Measurements from ENCODE around the gene PAPPA2.
A peak's percentile ranks its signal among the peaks of the same experiment; 100 is the strongest.

Gene PAPPA2

DNA sequence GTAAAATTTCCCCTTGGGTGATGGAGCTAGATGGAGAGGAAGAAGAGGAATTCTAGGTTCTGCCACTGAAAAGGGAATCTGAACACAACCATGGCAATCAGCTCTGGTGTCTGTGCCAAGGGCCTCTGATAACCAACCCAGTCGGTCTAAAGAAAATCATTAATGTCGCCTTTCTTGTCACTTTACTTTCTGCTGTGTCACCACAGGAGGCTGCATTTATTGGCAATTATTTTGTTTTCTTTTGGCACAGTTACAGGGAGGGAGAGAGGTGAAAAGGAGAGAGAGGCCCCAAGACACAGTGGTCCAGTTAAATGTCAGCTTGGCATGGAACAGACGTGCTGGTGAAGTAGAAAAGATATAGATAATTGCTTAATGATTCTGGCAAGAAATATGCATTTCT lies 414.6 kb downstream of the PAPPA2 start:
- no peak for DNase-seq

DNA sequence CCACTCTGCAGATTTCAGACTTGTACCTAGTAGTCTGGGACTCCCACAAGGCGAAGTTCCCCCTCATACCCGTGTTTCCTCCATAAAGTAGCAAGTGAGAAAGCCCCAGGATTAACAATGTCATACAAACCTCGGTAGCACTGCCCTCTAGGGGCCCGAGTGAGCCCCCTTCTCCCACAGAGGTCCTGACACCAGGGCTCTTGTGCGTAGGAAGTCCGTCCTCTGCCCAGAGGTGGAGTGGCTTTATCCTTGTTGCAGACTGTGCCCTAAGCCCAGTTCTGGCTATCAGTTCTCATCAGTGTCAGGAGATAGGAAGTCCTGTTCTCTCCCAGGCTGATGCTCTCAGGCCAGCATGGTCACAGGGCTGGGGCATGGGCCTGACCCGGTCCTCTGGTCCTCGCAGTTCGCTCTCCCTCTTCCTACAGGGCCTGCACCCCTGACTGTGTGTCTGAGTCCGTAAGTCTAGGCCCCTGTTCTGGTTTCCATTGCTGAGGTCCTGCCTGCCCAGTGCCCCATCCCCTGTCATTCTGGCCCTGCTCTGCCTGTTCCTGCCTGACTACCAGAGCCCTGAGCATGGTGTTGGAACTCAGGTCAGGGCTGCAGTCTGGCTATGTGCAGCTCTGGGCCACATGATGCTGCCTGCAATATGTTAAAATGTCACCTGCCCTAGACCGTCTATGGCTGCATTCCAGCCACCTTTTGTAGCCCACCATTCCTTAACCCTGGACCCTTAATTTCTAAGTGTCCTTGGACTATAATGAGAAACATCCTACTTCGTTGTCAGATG lies 416.0 kb downstream of the PAPPA2 start:
- DNase-seq: no peak

DNA sequence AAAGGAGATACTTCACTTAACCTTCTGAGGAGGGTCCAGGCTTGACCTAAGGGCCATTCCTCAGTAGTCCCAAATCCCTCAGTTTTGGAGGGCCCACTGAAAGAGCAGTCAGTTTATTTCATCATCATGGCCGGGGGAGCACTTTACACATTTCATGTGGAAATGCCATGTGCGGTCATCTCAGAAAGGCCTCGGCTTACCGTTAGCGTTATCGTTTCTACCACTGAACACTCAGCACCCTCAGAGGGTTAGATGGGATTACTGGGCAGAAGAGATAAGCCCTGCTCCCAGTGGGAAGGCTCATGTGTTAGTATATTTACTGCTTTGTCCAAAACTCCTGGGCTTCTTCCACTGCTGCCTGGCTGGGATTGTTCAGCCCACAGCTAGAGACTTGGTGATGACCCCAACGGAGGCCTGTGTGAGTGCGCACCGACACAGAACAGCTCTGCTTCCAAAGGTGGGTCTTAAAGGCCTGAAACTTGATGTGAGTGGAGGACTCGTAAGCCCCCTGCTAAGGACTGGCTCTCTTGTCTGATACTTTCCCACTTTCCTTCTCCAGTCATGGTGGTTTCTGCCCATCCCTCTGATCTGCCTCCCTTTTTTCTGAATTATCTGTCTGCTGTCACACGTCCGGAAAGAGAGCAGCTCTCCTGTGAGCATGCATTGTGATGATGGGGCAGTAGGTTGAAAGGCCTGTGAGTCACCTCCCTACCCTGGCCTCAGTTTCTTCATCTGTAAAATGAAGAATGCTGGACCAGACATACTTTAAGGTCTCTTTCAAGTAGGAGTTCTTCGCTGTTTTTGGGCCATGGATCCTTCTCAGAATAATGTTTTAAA lies 417.0 kb downstream of the PAPPA2 start:
- no peak for DNase-seq

DNA sequence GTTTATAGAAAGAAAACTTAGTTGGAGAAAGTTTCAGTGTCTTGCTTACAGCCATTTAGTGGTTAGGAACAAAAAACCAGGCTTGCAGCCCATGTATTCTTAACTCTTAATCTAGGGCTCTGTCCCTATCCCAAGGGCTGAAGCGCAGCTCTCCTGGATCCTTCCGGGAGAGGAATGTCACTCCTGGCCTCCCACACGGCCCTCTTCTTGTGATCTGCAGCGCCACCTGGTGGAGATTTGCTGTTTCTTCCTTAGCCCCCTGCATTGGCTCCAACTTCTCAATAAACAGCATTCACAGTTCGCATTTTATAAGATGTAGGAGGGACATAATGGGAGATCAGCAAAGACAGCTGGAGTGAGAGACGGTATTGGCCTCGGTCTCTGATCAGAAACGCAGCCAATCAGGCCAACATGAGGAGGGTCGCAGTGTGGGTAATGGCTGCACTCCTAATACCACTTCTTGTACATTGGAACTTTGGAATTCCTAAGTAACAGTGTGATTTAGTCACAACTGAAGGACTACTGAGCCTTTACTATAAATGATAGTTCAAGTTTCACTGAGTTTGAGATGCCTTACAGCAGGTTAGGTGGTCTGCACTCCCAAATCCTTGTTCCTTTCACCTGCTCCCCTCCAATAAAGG lies 418.1 kb downstream of the PAPPA2 start:
- DNase-seq: peak; percentile 45

DNA sequence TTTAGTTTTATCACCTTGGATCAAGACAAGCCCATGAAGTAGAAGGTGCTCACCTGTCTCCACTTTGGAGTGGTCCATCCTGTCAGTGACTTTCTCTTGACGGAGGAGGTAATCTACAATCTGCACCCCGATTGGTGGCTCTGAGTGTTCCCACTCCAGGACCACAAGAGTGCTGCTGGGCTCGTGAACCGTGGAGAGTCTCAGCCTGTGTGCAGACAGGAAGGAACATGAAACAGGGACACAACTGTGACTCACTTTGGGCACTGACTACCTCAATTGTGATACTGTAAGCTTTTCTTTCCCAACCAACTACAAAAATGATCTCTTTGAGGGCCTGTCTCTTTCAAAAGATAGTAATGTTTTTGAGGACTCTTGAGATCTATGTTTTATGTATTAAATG lies 421.3 kb downstream of the PAPPA2 start:
- DNase-seq: no peak

DNA sequence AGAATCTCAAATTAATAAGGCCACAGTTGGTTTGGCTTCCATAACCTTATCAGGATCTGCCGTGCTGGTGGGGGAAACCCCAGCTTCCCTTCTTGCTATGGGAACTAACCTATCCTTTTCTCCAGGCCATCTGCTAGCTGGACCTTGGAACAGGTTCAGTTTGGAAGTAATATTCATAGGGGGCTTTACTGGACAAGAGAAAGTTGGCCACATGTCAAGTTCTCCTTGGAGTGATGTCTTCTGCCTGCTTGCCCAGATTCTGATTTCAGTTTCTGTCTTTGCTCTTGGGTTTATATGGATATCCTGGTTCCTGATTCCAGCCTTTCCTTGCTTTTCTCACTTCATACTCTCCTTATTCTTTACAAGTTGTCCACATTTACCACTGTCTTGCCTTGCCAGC lies 421.9 kb downstream of the PAPPA2 start:
- no peak for DNase-seq

DNA sequence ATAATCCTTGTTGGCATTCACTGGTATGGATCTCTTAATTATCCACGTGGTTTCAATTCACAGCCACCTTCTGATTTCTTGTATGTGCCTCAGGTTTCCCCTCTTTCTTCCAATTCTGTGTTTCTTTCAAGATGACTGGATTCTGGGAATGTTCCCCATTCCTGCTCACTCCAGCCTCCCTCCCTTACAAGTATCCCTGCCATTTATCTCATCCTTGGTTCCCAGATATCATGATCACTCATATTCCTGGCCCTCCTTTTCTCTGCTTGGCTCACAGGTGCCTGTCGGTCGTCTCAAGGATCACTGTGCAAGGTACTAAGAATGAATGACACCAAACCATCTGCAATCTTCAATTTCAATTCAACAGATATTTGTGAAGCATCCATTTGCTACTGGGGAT lies 422.4 kb downstream of the PAPPA2 start:
- no peak for DNase-seq

DNA sequence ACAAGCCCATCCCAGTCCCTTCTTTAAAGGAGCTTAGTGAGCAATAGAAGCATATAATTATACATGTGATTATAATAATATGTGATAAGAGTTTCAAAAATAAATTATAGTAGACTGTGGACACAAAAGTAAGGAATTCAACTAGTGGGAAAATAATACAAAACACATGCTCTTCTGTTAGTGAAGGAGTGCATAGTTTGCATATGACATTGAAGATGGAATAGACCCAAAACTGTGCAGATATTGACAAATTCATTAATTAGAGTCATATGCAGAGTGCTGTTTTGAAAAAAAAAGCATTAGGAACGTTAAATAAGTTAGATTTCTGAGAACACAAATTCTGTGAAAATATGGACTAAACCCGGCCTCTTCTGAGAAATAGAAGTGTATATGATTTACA lies 422.8 kb downstream of the PAPPA2 start:
- DNase-seq: no peak

DNA sequence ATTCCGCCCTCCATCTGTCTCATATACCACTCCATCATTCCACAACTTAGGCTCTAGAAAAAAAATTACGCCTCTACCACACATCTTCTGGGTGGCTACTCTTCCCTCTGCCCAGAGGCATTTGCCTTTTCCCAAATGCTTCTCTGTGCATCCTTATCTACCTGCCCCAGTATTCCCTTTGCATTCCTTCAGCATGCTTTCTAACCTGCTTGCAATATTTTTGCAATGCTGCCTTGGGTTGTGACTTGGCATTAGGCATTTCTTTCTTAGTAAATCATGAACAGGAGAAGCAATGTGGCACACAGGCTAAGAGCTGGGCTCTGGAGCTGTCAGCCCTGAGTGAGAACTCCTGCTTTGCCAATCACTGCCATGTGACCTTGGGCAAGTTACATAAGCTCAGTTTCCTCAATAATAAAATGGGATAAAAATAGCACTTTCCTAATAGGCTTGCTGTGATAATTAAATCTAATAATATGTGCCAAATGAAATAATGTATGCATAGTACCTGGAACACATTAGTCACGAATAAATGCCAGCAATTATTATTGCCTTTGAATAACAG lies 425.6 kb downstream of the PAPPA2 start:
- DNase-seq: no peak

DNA sequence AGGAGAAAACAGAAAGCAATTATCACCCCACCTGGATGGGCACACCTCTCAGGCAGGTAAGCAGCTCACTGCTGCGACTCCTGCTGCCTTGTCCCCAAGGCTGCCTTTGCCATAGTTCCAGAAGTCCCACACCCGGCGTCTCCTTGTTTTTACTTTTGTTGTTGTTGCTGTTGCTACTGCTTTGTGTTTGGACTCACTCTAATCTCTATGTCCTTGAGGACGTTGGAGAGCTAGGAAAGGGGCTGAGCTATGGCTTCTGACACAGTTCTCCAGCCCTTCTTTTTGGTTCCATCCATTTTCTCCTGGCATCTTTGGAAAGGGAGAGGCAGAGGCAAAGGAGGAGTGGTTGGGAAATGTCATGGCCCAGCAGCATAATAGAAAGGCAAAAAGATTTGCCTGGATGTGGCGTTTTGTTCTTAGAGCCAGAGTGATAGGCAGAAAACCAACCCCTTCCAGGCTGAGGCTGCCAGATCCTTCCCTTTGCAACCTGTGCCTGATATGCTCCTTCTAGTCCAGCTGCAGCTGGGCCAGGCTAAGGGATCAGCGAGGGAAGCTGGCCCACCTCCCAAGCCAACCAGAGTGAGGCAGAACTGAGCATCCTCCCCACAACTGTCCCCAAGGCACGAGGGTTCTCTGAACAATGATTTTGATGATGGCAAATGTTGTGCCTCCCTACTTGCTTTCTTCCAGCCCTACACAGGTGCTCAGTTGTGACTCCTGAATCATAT lies 430.8 kb downstream of the PAPPA2 start:
- no peak for DNase-seq

DNA sequence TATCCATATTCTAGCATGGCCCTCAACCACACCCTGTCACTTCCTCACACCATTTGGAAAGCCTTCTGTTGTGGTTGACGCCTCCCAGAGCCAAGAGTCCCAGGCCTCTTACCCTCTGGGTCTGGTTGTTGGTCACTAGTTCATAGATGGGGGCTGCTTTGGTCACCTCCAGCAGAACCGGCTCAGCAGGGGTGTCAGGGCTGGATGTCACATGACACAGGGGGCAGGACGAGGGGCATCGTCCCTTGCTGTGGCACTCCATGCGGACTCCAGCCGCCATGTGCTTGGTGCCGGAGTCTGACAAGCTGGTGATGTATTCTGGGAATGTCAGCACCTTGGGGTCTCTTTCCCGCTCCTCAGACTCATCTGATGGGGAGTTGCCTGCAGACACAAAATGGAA lies 431.5 kb downstream of the PAPPA2 start:
- no peak for DNase-seq

All from inflammatory macrophage treated with lipopolysaccharide for 4 hours (primary cell).